Measurements from ENCODE around the gene PALLD.

The PALLD gene

GRCh38 chr4:168717847-168718246 is 221.0 kb downstream of the PALLD start:
- H3K36me3 ChIP-seq, result no peaks in the 10 kb centered on the region
- no peak for TF ChIP-seq CTCF (IDR thresholded peaks at IDR 0.05; ENCODE audit: low read depth, low read length)
- no peaks in the 10 kb centered on the region for H3K27me3 ChIP-seq
- H3K9me3 ChIP-seq, result no peaks in the 10 kb centered on the region
- DNase-seq, result no peak
- H3K4me1 ChIP-seq, result no peaks in the 10 kb centered on the region
- no peak overlapping the region for H3K4me3 ChIP-seq (ENCODE audit: low read depth, low read length)

GRCh38 chr4:168719725-168720124 is 222.9 kb downstream of the PALLD start:
- DNase-seq, result no peak
- H3K27me3 ChIP-seq, result no peaks in the 10 kb centered on the region
- no peaks in the 10 kb centered on the region for H3K4me1 ChIP-seq
- no peaks in the 10 kb centered on the region for H3K36me3 ChIP-seq
- H3K9me3 ChIP-seq, result no peaks in the 10 kb centered on the region
- H3K4me3 ChIP-seq (ENCODE audit: low read depth, low read length), result no peak overlapping the region
- TF ChIP-seq CTCF (IDR thresholded peaks at IDR 0.05; ENCODE audit: low read depth, low read length), result no peak

- no peaks in the 10 kb centered on the region for H3K9me3 ChIP-seq
- TF ChIP-seq CTCF (IDR thresholded peaks at IDR 0.05; ENCODE audit: low read depth, low read length), result no peak
- H3K4me1 ChIP-seq, result no peaks in the 10 kb centered on the region
- no peaks in the 10 kb centered on the region for H3K36me3 ChIP-seq
- H3K4me3 ChIP-seq (ENCODE audit: low read depth, low read length), result no peak overlapping the region
- DNase-seq, result no peak
- no peaks in the 10 kb centered on the region for H3K27me3 ChIP-seq
Observed at GRCh38 chr4:168720396-168720900, 223.6 kb downstream of the PALLD start.

GRCh38 chr4:168722391-168722790 is 225.5 kb downstream of the PALLD start:
- Histone ChIP-seq H3K4me3 (ENCODE audit: low read depth, low read length) (no peak overlapping the region), H3K9me3 (no peaks in the 10 kb centered on the region), H3K4me1 (no peaks in the 10 kb centered on the region), H3K27me3 (no peaks in the 10 kb centered on the region), H3K36me3 (no peaks in the 10 kb centered on the region)
- TF ChIP-seq CTCF (IDR thresholded peaks at IDR 0.05; ENCODE audit: low read depth, low read length), result no peak
- no peak for DNase-seq

GRCh38 chr4:168723020-168723419 is 226.2 kb downstream of the PALLD start:
- H3K27me3 ChIP-seq, result no peaks in the 10 kb centered on the region
- no peak for DNase-seq
- no peaks in the 10 kb centered on the region for H3K9me3 ChIP-seq
- no peak overlapping the region for H3K4me3 ChIP-seq (ENCODE audit: low read depth, low read length)
- no peaks in the 10 kb centered on the region for H3K4me1 ChIP-seq
- H3K36me3 ChIP-seq, result no peaks in the 10 kb centered on the region
- no peak for TF ChIP-seq CTCF (IDR thresholded peaks at IDR 0.05; ENCODE audit: low read depth, low read length)

- DNase-seq, result no peak
- no peaks in the 10 kb centered on the region for H3K4me1 ChIP-seq
Observed at GRCh38 chr4:168723569-168723968, 226.7 kb downstream of the PALLD start.

More at GRCh38 chr4:168723569-168723968, 226.7 kb downstream of the PALLD start:
- Histone ChIP-seq H3K4me3 (ENCODE audit: low read depth, low read length) (no peak overlapping the region), H3K36me3 (no peaks in the 10 kb centered on the region), H3K27me3 (no peaks in the 10 kb centered on the region), H3K9me3 (no peaks in the 10 kb centered on the region)
- TF ChIP-seq CTCF (IDR thresholded peaks at IDR 0.05; ENCODE audit: low read depth, low read length), result no peak
